Mesendoderm (in vitro differentiated cells): ENCODE data around the gene POC1A.
"Not testable (repeated sequence)": the region's sequence is repeated elsewhere in the genome, so short reads cannot be mapped to it uniquely, and the experiment has no call there.

Source experiments
- DNase-seq: peaks from one replicate; pipeline ENCODE4 v3.0.0; 2013
- H2AK5ac ChIP-seq: 2 replicates; pipeline ENCODE4 v1.6.1; 2013; ENCODE audit warnings: low read length, inconsistent platforms
- H2BK120ac ChIP-seq: 2 replicates; pipeline ENCODE4 v1.6.1; 2013; ENCODE audit warnings: low read depth, mild to moderate bottlenecking, low read length, moderate library complexity, mixed read lengths
- H2BK15ac ChIP-seq: replicated peaks from 2 replicates; pipeline ENCODE4 v1.6.1; 2013; ENCODE audit warnings: low read depth, mild to moderate bottlenecking, moderate library complexity
- H2BK5ac ChIP-seq: 2 replicates; pipeline ENCODE4 v1.6.1; 2013; ENCODE audit warnings: low read length, inconsistent platforms
- H3K18ac ChIP-seq: 2 replicates; pipeline ENCODE4 v1.6.1; 2013; ENCODE audit warnings: mild to moderate bottlenecking, low read length, mixed read lengths
- H3K23ac ChIP-seq: one replicate; pipeline ENCODE4 v1.6.1; 2013; ENCODE audit warnings: low read length
- H3K27ac ChIP-seq: 2 replicates; pipeline ENCODE4 v1.5.1; 2013; ENCODE audit warnings: low read depth, mild to moderate bottlenecking, inconsistent platforms, low read length, moderate library complexity
- H3K27me3 ChIP-seq: 2 replicates; pipeline ENCODE4 v1.6.1; 2013; ENCODE audit warnings: low read length, control low read depth, mild to moderate bottlenecking, inconsistent platforms; ENCODE audit not compliant: insufficient read depth, poor library complexity
- H3K36me3 ChIP-seq: 2 replicates; pipeline ENCODE4 v1.6.1; 2013; ENCODE audit warnings: low read length, inconsistent platforms; ENCODE audit not compliant: control insufficient read depth, insufficient read depth
- H3K4ac ChIP-seq: one replicate; pipeline ENCODE4 v1.6.1; 2013; ENCODE audit warnings: low read depth, mild to moderate bottlenecking, low read length, moderate library complexity
- H3K4me1 ChIP-seq: 2 replicates; pipeline ENCODE4 v1.6.1; 2013; ENCODE audit warnings: low read depth, low read length, inconsistent platforms; ENCODE audit not compliant: control insufficient read depth
- H3K4me2 ChIP-seq: 2 replicates; pipeline ENCODE4 v1.6.1; 2013; ENCODE audit warnings: low read length
- H3K4me3 ChIP-seq: 2 replicates; pipeline ENCODE4 v1.5.1; 2013; ENCODE audit warnings: mild to moderate bottlenecking, low read length
- H3K56ac ChIP-seq: one replicate; pipeline ENCODE4 v1.6.1; 2013; ENCODE audit warnings: low read length
- H3K79me1 ChIP-seq: 2 replicates; pipeline ENCODE4 v1.6.1; 2013; ENCODE audit warnings: low read length, inconsistent platforms
- H3K79me2 ChIP-seq: 2 replicates; pipeline ENCODE4 v1.6.1; 2013; ENCODE audit warnings: mild to moderate bottlenecking, low read length; ENCODE audit not compliant: control insufficient read depth, insufficient read depth
- H3K9ac ChIP-seq: 2 replicates; pipeline ENCODE4 v1.6.1; 2013; ENCODE audit warnings: low read length, inconsistent platforms
- H4K5ac ChIP-seq: one replicate; pipeline ENCODE4 v1.6.1; 2013; ENCODE audit warnings: low read length
- H4K8ac ChIP-seq: one replicate; pipeline ENCODE4 v1.6.1; 2013; ENCODE audit warnings: low read depth, mild to moderate bottlenecking, control low read depth, low read length, moderate library complexity
- WGBS: extraction: QIAGEN DNeasy Blood & Tissue Kit; methylation state at CpG from one replicate; pipeline ENCODE4 v1.1.7; 2013; ENCODE audit warnings: low lambda C conversion rate, missing lambda C conversion rate; ENCODE audit not compliant: insufficient coverage; ENCODE audit errors: extremely low coverage; 5-methylcytosine and 5-hydroxymethylcytosine counted together

The POC1A gene

GRCh38 chr3:52171514-52172261 is 17.5 kb upstream of the POC1A start:
- Histone ChIP-seq H2AK5ac (no peak overlapping the region), H3K4me2 (no peak overlapping the region), H2BK5ac (no peak overlapping the region), H3K79me2 (no peaks in the 10 kb centered on the region), H3K79me1 (no peaks in the 10 kb centered on the region), H3K4ac (no peak overlapping the region), H3K27ac (no peak overlapping the region), H3K23ac (no peak overlapping the region), H3K9ac (no peak overlapping the region), H4K5ac (no peak overlapping the region), H3K4me3 (no peak overlapping the region), H4K8ac (no peak overlapping the region), H3K4me1 (no peaks in the 10 kb centered on the region), H3K27me3 (no peaks in the 10 kb centered on the region), H3K56ac (no peak overlapping the region), H3K36me3 (no peaks in the 10 kb centered on the region), H2BK15ac (no peak overlapping the region), H2BK120ac (no peak overlapping the region), H3K18ac (no peak overlapping the region)
- WGBS: no CpG with 5 or more reads among the region's 3 CpGs
- DNase-seq: no peak

- not testable (repeated sequence) for H3K4ac ChIP-seq, H3K36me3 ChIP-seq, H4K8ac ChIP-seq, H3K23ac ChIP-seq, H4K5ac ChIP-seq, H3K27me3 ChIP-seq, H3K9ac ChIP-seq, H3K27ac ChIP-seq, H3K79me2 ChIP-seq, H3K18ac ChIP-seq, H2BK15ac ChIP-seq, H2BK120ac ChIP-seq, H3K79me1 ChIP-seq, H2AK5ac ChIP-seq, H3K4me3 ChIP-seq, H2BK5ac ChIP-seq, DNase-seq, H3K4me1 ChIP-seq, H3K56ac ChIP-seq, H3K4me2 ChIP-seq
- WGBS: no CpG with 5 or more reads among the region's 3 CpGs
Observed at GRCh38 chr3:52170217-52170616, 16.0 kb upstream of the POC1A start.

- Histone ChIP-seq H3K27me3 (no peaks in the 10 kb centered on the region), H3K23ac (no peak overlapping the region), H3K56ac (no peak overlapping the region), H3K4me3 (no peak overlapping the region), H3K79me1 (no peaks in the 10 kb centered on the region), H3K4ac (no peak overlapping the region), H3K9ac (no peak overlapping the region), H3K18ac (no peak overlapping the region), H3K4me2 (no peak overlapping the region), H2BK5ac (no peak overlapping the region), H3K27ac (no peak overlapping the region), H4K8ac (no peak overlapping the region), H2BK120ac (no peak overlapping the region), H4K5ac (no peak overlapping the region), H3K36me3 (no peaks in the 10 kb centered on the region), H3K4me1 (no peaks in the 10 kb centered on the region), H3K79me2 (no peaks in the 10 kb centered on the region), H2AK5ac (no peak overlapping the region), H2BK15ac (no peak overlapping the region)
- no CpG with 5 or more reads among the region's 9 CpGs for WGBS
- no peak for DNase-seq
Observed at GRCh38 chr3:52167240-52167639, 13.0 kb upstream of the POC1A start.

GRCh38 chr3:52162250-52162872 is 8.1 kb upstream of the POC1A start:
- Histone ChIP-seq H3K79me2 (no peaks in the 10 kb centered on the region), H3K56ac (no peak overlapping the region), H3K27me3 (no peaks in the 10 kb centered on the region), H3K23ac (no peak overlapping the region), H3K36me3 (no peaks in the 10 kb centered on the region), H2BK5ac (no peak overlapping the region), H2AK5ac (no peak overlapping the region), H4K8ac (no peak overlapping the region), H3K4me1 (no peaks in the 10 kb centered on the region), H3K4me2 (no peak overlapping the region), H2BK120ac (no peak overlapping the region), H3K9ac (no peak overlapping the region), H3K4me3 (no peak overlapping the region), H3K18ac (no peak overlapping the region), H3K27ac (no peak overlapping the region), H3K79me1 (no peaks in the 10 kb centered on the region), H4K5ac (no peak overlapping the region), H2BK15ac (no peak overlapping the region), H3K4ac (no peak overlapping the region)
- no CpG with 5 or more reads among the region's 7 CpGs for WGBS
- no peak for DNase-seq

GRCh38 chr3:52159503-52159902 is 5.3 kb upstream of the POC1A start:
- H3K4me2 ChIP-seq: no peak overlapping the region
- H3K79me1 ChIP-seq: no peaks in the 10 kb centered on the region
- no peak overlapping the region for H2BK120ac ChIP-seq
- no peak overlapping the region for H3K18ac ChIP-seq
- H3K4ac ChIP-seq: no peak overlapping the region
- no peak overlapping the region for H3K56ac ChIP-seq
- H2AK5ac ChIP-seq: no peak overlapping the region
- no peak overlapping the region for H3K9ac ChIP-seq
- WGBS: no CpG with 5 or more reads among the region's 1 CpG
- no peak overlapping the region for H2BK5ac ChIP-seq
- H4K8ac ChIP-seq: no peak overlapping the region
- no peaks in the 10 kb centered on the region for H3K27me3 ChIP-seq
- H3K23ac ChIP-seq: no peak overlapping the region
- no peaks in the 10 kb centered on the region for H3K4me1 ChIP-seq
- H3K36me3 ChIP-seq: no peaks in the 10 kb centered on the region
- H3K27ac ChIP-seq: no peak overlapping the region
- no peak for DNase-seq
- no peak overlapping the region for H4K5ac ChIP-seq
- H3K4me3 ChIP-seq: no peak overlapping the region
- no peaks in the 10 kb centered on the region for H3K79me2 ChIP-seq
- H2BK15ac ChIP-seq: no peak overlapping the region
